ENCODE measurements around the gene FBRS.
"Not testable (repeated sequence)": the region's sequence is repeated elsewhere in the genome, so short reads cannot be mapped to it uniquely, and the experiment has no call there.

The FBRS gene

DNA sequence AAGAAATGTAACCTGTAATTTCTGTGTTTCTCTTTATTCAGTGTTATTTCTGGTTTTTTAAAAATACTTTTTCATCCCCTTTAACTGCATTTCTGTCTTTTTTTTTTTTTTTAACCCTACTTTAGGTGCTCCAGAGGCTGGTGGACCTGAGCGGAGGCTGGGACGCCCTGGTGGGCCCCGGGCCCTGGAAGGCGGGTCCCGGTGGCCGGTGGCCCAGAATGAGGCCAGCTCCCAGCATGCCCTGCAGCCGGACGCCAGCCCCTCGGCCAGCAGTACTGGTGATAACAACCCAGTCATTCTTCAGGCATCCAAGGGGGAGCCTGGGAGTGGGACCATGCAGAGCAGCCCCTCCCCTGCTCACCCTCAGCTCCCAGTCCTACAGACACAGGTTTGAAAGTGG is 42.3 kb downstream of the FBRS start:
- no peak for DNase-seq

DNA sequence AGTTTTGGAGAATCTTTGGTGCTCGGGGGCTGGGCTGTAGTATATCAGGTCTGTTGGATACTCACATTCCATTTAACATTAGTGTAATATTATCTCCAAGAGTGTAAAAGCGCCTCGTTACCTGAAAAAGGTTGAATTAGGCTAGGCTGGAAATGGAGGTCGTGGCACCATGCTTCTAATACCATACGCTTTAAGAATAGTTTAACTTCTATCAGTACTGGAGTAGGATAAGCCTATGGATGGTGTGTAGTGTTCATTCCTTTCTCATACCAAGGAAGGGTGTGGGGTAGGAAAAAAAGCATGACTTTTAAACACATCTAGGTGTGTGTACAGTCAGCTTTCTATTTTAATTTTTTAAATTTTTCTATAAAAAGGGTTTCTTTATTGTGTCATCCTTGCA is 42.7 kb downstream of the FBRS start:
- no peak for DNase-seq

- not testable (repeated sequence) for DNase-seq
Measured at GRCh38 chr16:30703071-30703470, 44.8 kb downstream of the FBRS start.

GRCh38 chr16:30703971-30704370 is 45.7 kb downstream of the FBRS start:
- DNase-seq: no peak

- DNase-seq: no peak
Measured at GRCh38 chr16:30706046-30706445, 47.8 kb downstream of the FBRS start.

DNA sequence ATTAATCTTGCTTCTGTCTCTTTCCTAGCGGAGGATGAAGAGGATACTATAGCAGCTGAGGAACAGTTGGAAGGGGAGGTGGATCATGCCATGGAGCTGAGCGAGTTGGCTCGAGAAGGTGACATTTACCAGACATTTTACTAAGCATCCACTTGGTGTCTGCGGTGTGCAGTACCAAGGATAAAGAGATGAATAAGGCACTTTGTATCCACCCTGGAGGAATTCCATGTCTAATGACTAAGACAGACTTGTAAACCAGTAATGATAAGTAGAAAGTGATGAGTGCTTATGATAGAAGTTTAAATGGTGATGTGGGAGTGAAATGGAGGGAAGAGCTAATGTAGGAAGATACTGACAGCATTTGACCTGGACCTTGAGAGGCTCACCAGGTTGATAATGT is 52.7 kb downstream of the FBRS start:
- DNase-seq: no peak

- no peak for DNase-seq
Measured at GRCh38 chr16:30711712-30712111, 53.5 kb downstream of the FBRS start.

DNA sequence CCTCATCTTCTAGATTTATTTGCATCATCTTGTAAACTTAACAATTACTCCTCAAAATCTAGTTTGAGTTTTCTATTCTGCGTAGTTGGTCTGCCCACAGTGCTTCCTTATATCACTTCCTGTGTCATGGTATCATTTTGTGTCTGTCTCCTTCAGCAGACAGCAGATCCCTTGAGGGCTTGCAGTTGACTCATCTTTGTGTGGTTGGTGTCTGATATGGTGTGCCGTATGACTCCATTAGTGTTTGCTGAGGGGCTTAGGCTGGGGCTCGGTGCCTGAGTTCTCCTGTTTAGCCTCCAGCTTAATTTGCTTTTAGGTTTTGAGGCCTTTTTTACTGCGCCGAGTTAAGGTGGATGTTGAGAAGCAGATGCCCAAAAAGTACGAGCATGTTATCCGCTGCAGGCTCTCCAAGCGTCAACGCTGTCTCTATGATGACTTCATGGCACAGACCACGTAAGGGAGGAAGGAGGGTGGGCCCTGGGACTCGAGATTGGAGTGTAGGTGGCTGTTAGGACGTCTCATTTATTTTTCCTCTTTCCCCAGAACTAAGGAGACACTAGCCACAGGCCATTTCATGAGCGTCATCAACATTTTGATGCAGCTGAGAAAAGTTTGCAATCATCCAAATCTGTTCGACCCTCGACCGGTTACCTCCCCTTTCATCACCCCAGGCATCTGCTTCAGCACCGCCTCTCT is 57.7 kb downstream of the FBRS start:
- peak; percentile 59 for DNase-seq

GRCh38 chr16:30720086-30720485 is 61.9 kb downstream of the FBRS start:
- no peak for DNase-seq

Data from CD4-positive, alpha-beta T cell treated with Interleukin-21 for 1 hour (primary cell).